HUES48 (cell line): Measurements from ENCODE around the gene ZSCAN29.

ENCODE experiments used
- H3K27ac ChIP-seq: one replicate; pipeline ENCODE4 v1.7.0; 2013; ENCODE audit warnings: low read depth, low read length, inconsistent platforms
- H3K27me3 ChIP-seq: 2 replicates; pipeline ENCODE4 v1.6.1; 2013; ENCODE audit warnings: mild to moderate bottlenecking, low read length; ENCODE audit not compliant: control insufficient read depth, insufficient read depth
- H3K36me3 ChIP-seq: 2 replicates; pipeline ENCODE4 v1.6.1; 2013; ENCODE audit warnings: low read length; ENCODE audit not compliant: control insufficient read depth, insufficient read depth
- H3K4me1 ChIP-seq: 2 replicates; pipeline ENCODE4 v1.6.1; 2013; ENCODE audit warnings: mild to moderate bottlenecking, low read length; ENCODE audit not compliant: control insufficient read depth, insufficient read depth
- H3K4me3 ChIP-seq: 2 replicates; pipeline ENCODE4 v1.5.1; 2013; ENCODE audit warnings: mild to moderate bottlenecking, low read depth, low read length
- H3K9ac ChIP-seq: 2 replicates; pipeline ENCODE4 v1.6.1; 2013; ENCODE audit warnings: mild to moderate bottlenecking, low read depth, low read length, moderate library complexity
- H3K9me3 ChIP-seq: 2 replicates; pipeline ENCODE4 v1.6.1; 2013; ENCODE audit warnings: low read length; ENCODE audit not compliant: control insufficient read depth, insufficient read depth

ZSCAN29 gene

GRCh38 chr15:43346305-43346704 lies 24.5 kb downstream of the ZSCAN29 start:
- Histone ChIP-seq H3K27ac (no peak overlapping the region), H3K4me1 (no peaks in the 10 kb centered on the region), H3K9me3 (no peaks in the 10 kb centered on the region), H3K4me3 (no peak overlapping the region), H3K9ac (no peak overlapping the region), H3K36me3 (peaks cover 61% of the 10 kb centered on the region), H3K27me3 (no peaks in the 10 kb centered on the region)

- H3K36me3 ChIP-seq: peaks cover 20% of the 10 kb centered on the region
- peak overlapping the region; percentile 92 for H3K9ac ChIP-seq
- peak overlapping the region; percentile 96 for H3K27ac ChIP-seq
- H3K4me3 ChIP-seq: peak overlapping the region; percentile 72
- H3K9me3 ChIP-seq: no peaks in the 10 kb centered on the region
- peaks cover 8% of the 10 kb centered on the region for H3K4me1 ChIP-seq
- no peaks in the 10 kb centered on the region for H3K27me3 ChIP-seq
These were observed 40.1 kb downstream of the ZSCAN29 start for GRCh38 chr15:43330780-43331087.

- Histone ChIP-seq H3K27ac (peak within 1 kb of the TSS; percentile 96), H3K36me3 (peaks cover 15% of the 10 kb centered on the region), H3K4me3 (peak within 1 kb of the TSS; percentile 72), H3K9me3 (no peaks in the 10 kb centered on the region), H3K4me1 (peaks cover 8% of the 10 kb centered on the region), H3K27me3 (no peaks in the 10 kb centered on the region), H3K9ac (peak within 1 kb of the TSS; percentile 92)
These were observed 40.7 kb downstream of the ZSCAN29 start, which contains the start of gene LCMT2 for GRCh38 chr15:43329960-43330779. Gene LCMT2 (minus strand): TSS chr15:43330573. CDS start chr15:43330489, 84 bp downstream.

GRCh38 chr15:43329217-43329959 lies 41.5 kb downstream of the ZSCAN29 start:
- Histone ChIP-seq H3K27me3 (no peaks in the 10 kb centered on the region), H3K9me3 (no peaks in the 10 kb centered on the region), H3K4me1 (peaks cover 8% of the 10 kb centered on the region), H3K4me3 (peak overlapping the region; percentile 72), H3K36me3 (peaks cover 15% of the 10 kb centered on the region), H3K9ac (peak overlapping the region; percentile 92), H3K27ac (peak overlapping the region; percentile 96)

- H3K4me1 ChIP-seq: peaks cover 8% of the 10 kb centered on the region
- H3K9ac ChIP-seq: no peak overlapping the region
- H3K9me3 ChIP-seq: no peaks in the 10 kb centered on the region
- H3K4me3 ChIP-seq: no peak overlapping the region
- H3K27ac ChIP-seq: no peak overlapping the region
- H3K27me3 ChIP-seq: no peaks in the 10 kb centered on the region
- peaks cover 8% of the 10 kb centered on the region for H3K36me3 ChIP-seq
These were observed 45.7 kb downstream of the ZSCAN29 start for GRCh38 chr15:43325039-43325684.

- Histone ChIP-seq H3K4me1 (no peaks in the 10 kb centered on the region), H3K36me3 (no peaks in the 10 kb centered on the region), H3K9ac (no peak overlapping the region), H3K9me3 (no peaks in the 10 kb centered on the region), H3K27ac (no peak overlapping the region), H3K4me3 (no peak overlapping the region), H3K27me3 (no peaks in the 10 kb centered on the region)
These were observed 51.7 kb downstream of the ZSCAN29 start for GRCh38 chr15:43318990-43319771.

- no peaks in the 10 kb centered on the region for H3K4me1 ChIP-seq
- H3K4me3 ChIP-seq: no peak overlapping the region
These were observed 53.2 kb downstream of the ZSCAN29 start for GRCh38 chr15:43317566-43318184.

GRCh38 chr15:43316971-43317346 lies 53.9 kb downstream of the ZSCAN29 start:
- no peaks in the 10 kb centered on the region for H3K9me3 ChIP-seq
- H3K27ac ChIP-seq: no peak overlapping the region
- H3K9ac ChIP-seq: no peak overlapping the region
- H3K36me3 ChIP-seq: no peaks in the 10 kb centered on the region
- no peaks in the 10 kb centered on the region for H3K27me3 ChIP-seq
- H3K4me3 ChIP-seq: no peak overlapping the region
- H3K4me1 ChIP-seq: no peaks in the 10 kb centered on the region

More at GRCh38 chr15:43317566-43318184, 53.2 kb downstream of the ZSCAN29 start:
- Histone ChIP-seq H3K9ac (no peak overlapping the region), H3K27me3 (no peaks in the 10 kb centered on the region), H3K9me3 (no peaks in the 10 kb centered on the region), H3K27ac (no peak overlapping the region), H3K36me3 (no peaks in the 10 kb centered on the region)

GRCh38 chr15:43316016-43316970 lies 54.5 kb downstream of the ZSCAN29 start:
- Histone ChIP-seq H3K4me3 (no peak overlapping the region), H3K27me3 (no peaks in the 10 kb centered on the region), H3K36me3 (no peaks in the 10 kb centered on the region), H3K9ac (no peak overlapping the region), H3K27ac (no peak overlapping the region), H3K9me3 (no peaks in the 10 kb centered on the region), H3K4me1 (no peaks in the 10 kb centered on the region)
